Astrocyte of the spinal cord (primary cell): Measurements from ENCODE around the gene HECA.
A peak's percentile ranks its signal among the peaks of the same experiment; 100 is the strongest.

Experiments used
- DNase-seq: peaks from one replicate; pipeline ENCODE4 v3.0.0; 2011; ENCODE audit warnings: low read depth, low spot score
- H3K4me3 ChIP-seq: 2 replicates; pipeline ENCODE4 v1.5.1; 2011; ENCODE audit warnings: low read depth, mild to moderate bottlenecking, low read length, moderate library complexity
- in situ Hi-C: cut with HindIII; loops from 2 replicates; pipeline ENCODE4 v1.10.0; 2017; ENCODE audit warnings: low sequenced_read_pairs
- TF ChIP-seq, protein P1 (sequence below): IDR thresholded peaks from 2 replicates; pipeline ENCODE4 v1.5.1; 2012; ENCODE audit warnings: low read depth, mild to moderate bottlenecking, low read length, inconsistent platforms

The HECA gene, protein sequence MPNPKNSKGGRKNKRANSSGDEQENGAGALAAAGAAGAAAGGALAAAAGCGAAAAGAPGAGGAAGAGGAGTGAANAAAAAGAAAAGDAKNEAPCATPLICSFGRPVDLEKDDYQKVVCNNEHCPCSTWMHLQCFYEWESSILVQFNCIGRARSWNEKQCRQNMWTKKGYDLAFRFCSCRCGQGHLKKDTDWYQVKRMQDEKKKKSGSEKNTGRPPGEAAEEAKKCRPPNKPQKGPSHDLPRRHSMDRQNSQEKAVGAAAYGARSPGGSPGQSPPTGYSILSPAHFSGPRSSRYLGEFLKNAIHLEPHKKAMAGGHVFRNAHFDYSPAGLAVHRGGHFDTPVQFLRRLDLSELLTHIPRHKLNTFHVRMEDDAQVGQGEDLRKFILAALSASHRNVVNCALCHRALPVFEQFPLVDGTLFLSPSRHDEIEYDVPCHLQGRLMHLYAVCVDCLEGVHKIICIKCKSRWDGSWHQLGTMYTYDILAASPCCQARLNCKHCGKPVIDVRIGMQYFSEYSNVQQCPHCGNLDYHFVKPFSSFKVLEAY

DNA sequence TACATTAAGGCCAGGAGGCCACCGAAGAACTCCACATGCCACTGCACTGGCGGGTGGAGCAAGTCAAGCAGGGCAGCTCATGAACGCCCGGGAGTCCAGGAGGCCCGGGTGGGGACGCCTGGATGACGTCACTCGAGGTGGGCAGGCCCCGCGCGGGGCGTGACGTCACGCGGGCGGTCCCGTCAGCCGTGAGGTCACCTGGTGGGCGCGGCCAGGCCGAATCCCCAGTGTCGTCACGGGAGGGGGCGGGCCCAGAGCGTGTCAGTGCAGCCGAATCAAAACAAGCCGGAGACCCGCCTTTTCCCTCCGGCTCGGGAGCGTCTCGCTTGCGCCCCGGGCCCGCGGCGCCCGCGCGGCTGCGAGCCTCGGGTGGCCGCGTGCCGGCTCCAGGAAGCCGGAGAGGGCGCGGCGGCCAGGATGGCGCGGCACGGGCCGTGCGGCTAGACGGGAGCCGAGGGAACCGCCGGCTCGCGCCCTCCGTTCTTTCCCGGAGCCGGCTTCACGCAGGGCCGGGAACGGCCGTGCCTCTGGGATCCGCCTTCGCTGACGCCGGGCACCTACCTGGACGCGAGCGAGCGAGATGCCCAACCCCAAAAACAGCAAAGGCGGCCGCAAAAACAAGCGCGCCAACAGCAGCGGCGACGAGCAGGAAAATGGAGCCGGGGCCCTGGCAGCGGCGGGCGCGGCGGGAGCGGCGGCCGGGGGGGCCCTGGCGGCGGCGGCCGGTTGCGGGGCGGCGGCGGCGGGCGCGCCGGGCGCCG, at the start of gene HECA:
TSS of gene HECA (plus strand) at position 264 of the 761 bp plus-strand sequence. CDS start at position 581, 317 bp downstream.
- TF ChIP-seq, protein P1, sequence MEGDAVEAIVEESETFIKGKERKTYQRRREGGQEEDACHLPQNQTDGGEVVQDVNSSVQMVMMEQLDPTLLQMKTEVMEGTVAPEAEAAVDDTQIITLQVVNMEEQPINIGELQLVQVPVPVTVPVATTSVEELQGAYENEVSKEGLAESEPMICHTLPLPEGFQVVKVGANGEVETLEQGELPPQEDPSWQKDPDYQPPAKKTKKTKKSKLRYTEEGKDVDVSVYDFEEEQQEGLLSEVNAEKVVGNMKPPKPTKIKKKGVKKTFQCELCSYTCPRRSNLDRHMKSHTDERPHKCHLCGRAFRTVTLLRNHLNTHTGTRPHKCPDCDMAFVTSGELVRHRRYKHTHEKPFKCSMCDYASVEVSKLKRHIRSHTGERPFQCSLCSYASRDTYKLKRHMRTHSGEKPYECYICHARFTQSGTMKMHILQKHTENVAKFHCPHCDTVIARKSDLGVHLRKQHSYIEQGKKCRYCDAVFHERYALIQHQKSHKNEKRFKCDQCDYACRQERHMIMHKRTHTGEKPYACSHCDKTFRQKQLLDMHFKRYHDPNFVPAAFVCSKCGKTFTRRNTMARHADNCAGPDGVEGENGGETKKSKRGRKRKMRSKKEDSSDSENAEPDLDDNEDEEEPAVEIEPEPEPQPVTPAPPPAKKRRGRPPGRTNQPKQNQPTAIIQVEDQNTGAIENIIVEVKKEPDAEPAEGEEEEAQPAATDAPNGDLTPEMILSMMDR = no peak
- in situ Hi-C loops = no loop called here
- DNase-seq = peak; percentile 95
- H3K4me3 ChIP-seq = peak within 1 kb of the TSS; percentile 55

DNA sequence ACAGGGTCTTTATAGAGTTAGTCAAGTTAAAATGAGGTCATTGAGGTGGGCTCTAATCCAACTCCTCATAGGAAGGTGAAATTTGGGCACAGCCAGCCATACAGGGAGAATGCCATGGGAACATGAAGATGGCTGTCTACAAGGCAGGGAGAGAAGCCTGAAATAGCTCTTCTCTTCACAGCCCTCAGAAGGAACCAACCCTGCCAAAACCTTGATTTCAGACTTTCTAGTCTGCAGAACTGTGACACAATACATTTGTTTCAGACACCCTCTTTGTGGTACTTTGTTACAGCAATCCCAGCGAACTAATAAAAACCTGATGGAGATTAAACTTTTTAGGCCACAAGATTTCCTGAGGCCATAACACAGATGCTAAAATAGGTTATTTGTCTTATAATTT, 43.1 kb upstream of the HECA start:
- TF ChIP-seq, protein P1 = no peak
- DNase-seq = no peak
- H3K4me3 ChIP-seq = no peak overlapping the region
- in situ Hi-C loops = no loop called here

DNA sequence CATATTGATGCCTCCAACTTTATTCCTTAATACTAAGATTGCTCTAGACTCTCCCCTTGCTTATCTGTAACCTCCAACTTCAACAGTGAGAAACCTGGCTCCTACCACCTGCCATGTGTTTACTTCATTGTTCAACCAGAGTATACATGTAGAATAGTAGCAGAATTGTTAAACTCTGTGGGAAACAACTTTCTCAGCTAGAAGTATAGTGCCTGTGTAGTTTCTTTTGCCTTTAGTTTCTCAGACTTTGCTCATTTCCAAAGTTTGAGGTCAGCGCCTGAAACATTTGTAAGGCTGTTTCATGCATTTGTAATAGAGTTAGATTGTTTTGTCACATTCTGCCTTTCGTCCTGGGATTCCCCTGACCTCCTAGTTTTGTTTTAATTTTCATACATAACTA, 34.9 kb upstream of the HECA start:
- in situ Hi-C loops = no loop called here
- TF ChIP-seq, protein P1 = no peak
- no peak for DNase-seq
- no peak overlapping the region for H3K4me3 ChIP-seq

DNA sequence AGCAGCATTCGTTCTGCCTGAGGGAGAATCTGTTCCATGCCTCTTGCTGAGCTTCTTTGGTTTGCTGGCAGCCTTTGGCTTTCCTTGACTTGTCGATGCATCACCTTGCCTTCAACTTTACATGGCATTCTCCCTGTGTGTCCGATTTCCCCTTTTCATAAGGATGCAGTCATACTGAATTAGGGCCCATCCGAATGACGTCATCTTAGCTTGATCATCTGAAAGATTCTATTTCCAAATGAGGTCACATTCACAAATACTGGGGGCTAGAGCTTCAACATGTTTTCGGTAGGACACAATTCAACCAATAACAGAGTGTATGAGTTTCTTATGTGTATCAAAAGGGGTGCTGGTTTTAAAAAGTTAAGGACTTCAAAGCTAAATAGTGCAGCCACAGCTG, 27.8 kb upstream of the HECA start:
- TF ChIP-seq, protein P1 = no peak
- in situ Hi-C loops = no loop called here
- DNase-seq = no peak
- no peak overlapping the region for H3K4me3 ChIP-seq

DNA sequence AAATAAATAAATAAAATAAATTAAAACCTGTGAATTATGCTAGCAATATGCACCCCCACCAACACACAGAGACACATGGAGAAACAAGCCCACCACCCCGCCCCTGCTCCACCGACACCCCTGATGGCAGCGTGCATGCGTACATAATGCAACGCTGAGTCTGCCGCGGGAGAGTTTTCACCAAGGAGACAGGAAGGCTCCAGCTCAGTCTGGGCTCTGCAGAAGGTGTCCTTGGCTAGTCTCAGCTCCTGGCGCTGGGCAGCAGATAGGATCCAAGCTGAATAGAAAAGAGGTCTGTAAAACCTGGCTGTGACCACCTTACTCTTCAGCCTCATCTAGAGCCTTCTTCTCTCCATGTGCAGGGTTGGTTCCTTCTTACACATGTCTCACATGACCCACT, 26.5 kb upstream of the HECA start:
- TF ChIP-seq, protein P1 = no peak
- no peak overlapping the region for H3K4me3 ChIP-seq
- in situ Hi-C loops = no loop called here
- DNase-seq = no peak

DNA sequence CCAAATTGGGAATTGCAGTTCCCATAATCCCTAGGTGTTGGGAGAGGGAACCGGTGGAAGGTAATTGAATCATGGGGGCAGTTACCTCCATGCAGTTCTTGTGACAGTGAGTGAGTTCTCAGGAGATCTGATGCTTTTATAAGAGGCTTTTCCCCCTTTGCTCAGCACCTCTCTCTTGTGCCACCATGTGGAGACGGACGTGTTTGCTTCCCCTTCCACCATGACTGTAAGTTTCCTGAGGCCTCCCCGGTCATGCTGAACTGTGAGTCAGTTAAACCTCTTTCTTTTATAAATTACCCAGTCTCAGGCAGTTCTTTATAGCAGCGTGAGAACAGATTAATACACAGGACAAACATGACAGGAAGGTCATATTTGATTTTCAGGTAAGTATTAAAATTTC, 25.3 kb upstream of the HECA start:
- TF ChIP-seq, protein P1 = peak; percentile 43
- in situ Hi-C loops = no loop called here
- no peak overlapping the region for H3K4me3 ChIP-seq
- no peak for DNase-seq
